ENCODE measurements around the gene KIF2A. TPM values are rescaled to one million over a fixed set of nuclear protein-coding genes. Genes with fewer than 3 reads are reported as not detected.

Gene KIF2A
- total RNA-seq, 1 experiment from 2014 or later: 49.6 TPM

DNA sequence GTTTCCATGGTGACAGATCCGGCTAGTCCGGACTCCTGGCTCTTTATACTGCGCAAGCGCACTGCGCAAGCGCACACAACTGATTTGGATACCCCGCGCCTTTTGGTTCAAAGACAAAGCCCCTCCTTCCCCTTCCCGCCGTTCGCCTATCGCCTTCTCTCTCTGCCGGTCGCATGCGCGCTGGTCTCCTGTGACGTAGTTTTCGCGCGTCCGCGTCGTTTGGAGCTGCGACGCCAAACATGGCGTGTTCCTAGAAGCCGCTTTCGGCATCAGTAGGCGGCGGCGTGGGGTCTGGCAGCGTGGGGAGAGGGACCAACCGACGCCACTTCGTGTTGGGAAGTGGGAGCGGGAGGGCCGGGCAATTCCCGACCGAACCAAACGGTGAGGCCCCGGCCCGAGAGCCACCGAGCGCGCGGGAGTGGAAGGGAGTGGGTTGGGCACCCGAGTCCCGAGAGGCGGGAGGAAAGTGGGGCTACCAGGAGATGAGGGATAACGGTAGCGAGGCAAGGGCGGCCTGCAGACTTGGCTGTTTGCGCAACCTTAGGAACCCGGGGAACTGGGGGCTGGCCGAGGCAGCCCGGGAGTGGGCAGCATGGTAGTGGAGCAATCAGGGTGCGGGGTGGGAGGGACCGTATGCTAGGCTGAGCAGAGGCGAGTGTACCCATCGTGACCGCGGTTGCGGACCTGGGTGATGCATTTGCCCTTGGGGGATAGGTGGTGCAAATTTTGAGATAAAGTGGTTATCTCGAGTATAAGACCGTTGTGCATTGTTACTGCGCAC is 106.7 kb downstream of the KIF2A start, which contains the start of gene IPO11:
TSS of gene IPO11 (plus strand) at position 215 of the 781 bp plus-strand sequence. CDS start 24,517 bp downstream, outside the sequence.
- Histone ChIP-seq H3K27me3 (ENCODE audit: control insufficient read depth, insufficient read depth, low read length) (no peaks in the 10 kb centered on the region), H3K36me3 (replicated peaks; ENCODE audit: control insufficient read depth, insufficient read depth, low read length) (no peaks in the 10 kb centered on the region), H3K4me3 (ENCODE audit: insufficient read depth, low read depth, low read length) (peak within 1 kb of the TSS; percentile 86)
- peak; percentile 94 for DNase-seq

DNA sequence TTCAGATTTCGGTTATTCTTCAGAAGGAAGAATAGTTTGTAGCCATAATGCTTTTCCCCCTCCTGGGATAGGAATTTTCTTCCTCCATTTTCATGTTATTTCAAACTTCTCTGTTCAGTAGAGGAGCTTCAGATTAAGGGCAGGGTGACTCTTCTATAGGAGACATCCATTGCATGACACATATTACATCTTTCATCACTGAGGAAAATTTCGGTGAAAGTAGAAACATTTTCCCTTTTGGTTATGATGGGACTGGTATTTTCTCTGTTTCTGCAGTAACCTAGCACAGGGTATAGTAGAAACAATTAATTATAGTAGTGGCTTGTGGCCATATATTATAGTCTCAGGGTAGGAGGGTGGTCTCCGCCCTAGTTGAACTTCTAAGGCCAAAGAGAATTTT is 107.7 kb downstream of the KIF2A start:
- no peaks in the 10 kb centered on the region for H3K36me3 ChIP-seq (replicated peaks; ENCODE audit: control insufficient read depth, insufficient read depth, low read length)
- no peaks in the 10 kb centered on the region for H3K27me3 ChIP-seq (ENCODE audit: control insufficient read depth, insufficient read depth, low read length)
- H3K4me3 ChIP-seq (ENCODE audit: insufficient read depth, low read depth, low read length): peak overlapping the region; percentile 86
- DNase-seq: no peak

DNA sequence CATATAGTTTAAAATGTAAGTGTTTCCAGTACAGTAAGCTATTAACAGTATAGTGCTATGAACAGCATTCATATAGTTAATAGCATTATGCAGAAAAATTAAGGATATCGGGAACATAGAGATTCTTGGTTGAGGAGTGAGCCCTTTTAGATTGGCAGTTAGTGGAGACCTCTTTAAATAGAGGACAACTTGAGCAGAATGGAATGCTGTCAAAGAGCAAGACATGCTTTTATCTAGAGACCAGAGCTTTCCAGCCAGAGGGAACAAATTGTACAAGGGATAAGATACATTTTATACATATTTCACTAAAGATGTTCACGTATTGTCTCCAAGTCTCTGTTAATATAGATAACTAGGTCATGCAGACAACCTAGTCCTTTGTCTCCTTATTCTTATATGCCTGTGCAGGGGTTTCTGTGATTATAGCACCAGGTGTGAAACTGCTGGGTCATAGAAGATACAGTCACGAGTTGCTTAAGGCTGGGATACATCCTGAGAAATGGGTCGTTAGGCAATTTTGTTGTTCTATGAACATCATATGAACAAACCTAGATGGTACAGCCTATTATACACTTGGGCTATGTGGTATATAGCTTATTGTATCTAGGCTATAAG is 112.6 kb downstream of the KIF2A start:
- Histone ChIP-seq H3K27me3 (ENCODE audit: control insufficient read depth, insufficient read depth, low read length) (no peaks in the 10 kb centered on the region), H3K36me3 (replicated peaks; ENCODE audit: control insufficient read depth, insufficient read depth, low read length) (no peaks in the 10 kb centered on the region), H3K4me3 (ENCODE audit: insufficient read depth, low read depth, low read length) (no peak overlapping the region)
- no peak for DNase-seq

DNA sequence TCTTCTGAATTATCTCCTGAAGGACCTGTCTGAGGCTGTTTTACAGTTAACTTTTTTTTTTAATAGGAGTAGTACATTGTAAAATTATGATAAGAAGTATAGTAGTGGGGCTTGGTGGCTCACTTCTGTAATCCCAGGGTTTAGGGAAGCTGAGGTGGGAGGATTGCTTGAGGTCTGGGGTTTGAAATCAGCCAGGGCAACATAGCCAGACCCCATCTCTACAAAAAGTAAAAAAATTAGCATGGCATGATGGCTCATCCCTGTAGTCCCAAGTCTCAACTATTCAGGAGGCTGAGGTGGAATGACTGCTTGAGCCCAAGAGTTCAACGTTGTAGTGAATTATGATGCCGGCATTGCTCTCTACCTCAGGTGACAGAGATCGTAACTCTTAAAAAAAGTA is 113.6 kb downstream of the KIF2A start:
- H3K36me3 ChIP-seq (replicated peaks; ENCODE audit: control insufficient read depth, insufficient read depth, low read length): no peaks in the 10 kb centered on the region
- H3K27me3 ChIP-seq (ENCODE audit: control insufficient read depth, insufficient read depth, low read length): no peaks in the 10 kb centered on the region
- no peak overlapping the region for H3K4me3 ChIP-seq (ENCODE audit: insufficient read depth, low read depth, low read length)
- DNase-seq: no peak

DNA sequence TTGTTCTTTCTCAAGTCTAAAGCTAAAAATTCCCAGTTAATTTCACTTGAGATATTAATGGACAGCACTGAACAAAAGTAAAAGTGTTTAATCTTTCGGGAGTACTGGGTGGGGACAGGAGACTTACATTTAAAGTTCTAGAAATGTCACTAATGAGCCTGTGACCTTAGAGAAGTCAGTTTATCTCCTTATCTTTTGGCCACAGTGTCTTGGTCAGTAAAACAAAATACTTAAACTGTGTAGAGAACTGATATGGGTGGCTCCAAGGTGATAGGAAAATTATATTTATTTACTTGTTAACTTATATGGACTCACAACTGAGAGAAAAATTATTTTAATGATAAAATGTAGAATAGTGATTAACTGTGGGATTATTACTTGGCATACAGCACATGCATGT is 115.4 kb downstream of the KIF2A start:
- Histone ChIP-seq H3K4me3 (ENCODE audit: insufficient read depth, low read depth, low read length) (no peak overlapping the region), H3K36me3 (replicated peaks; ENCODE audit: control insufficient read depth, insufficient read depth, low read length) (no peaks in the 10 kb centered on the region), H3K27me3 (ENCODE audit: control insufficient read depth, insufficient read depth, low read length) (no peaks in the 10 kb centered on the region)
- no peak for DNase-seq

DNA sequence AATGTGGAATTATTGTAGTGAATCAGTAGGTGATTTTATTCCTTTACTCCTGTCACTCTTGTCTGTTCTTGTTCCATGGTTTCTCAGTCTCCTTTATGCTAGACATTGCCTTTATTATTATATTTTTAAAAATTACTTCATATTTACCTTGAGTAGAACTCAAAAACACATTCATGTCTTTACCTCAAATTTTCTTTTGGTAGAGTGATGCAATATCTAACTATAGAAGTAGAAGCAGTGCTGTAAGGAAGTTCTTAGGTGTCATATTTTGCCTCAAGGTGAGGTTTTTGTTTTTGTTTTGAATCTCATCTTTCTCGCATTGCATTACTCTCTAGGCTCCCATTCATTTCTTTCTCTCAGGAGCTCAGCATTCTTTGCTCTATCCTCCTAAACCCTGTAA is 118.8 kb downstream of the KIF2A start:
- DNase-seq: no peak

DNA sequence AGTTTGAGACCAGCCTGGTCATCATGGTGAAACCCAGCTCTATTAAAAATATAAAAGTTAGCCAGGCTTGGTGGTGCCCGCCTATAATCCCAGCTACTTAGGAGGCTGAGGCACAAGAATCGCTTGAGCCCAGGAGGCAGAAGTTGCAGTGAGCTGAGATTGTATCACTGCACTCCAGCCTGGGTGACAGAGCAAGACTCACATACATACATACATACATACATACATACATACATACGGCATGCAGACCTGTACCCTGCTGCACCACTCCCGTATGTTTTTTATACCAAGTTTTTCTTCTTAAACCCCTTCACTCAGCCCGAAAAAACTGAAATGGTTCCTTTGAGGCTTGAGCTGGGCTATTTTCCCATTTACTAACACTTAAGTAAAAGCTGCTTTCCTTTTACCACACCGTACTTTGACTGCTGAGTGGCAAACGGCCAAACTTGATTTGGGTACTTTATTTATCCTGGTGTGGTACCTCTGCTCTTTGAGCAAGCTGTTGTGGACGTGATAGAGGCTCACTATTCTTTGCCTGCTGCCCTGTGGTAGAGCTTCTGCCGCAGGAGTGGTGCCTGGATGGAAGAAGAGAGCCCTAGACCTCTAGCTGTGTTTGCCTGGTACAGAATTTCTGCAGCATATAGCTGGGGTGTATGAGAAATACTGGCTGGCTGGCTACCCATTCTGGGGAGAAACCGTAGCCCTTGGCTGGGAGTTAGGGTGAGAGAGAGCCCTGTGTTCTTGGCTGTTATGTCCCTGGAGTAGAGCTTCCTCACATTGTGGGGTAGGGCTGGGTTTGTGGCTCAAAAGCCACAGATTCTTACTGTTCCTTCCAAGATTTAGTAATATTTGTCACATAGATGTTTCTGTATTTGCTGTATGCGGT is 126.0 kb downstream of the KIF2A start:
- Histone ChIP-seq H3K36me3 (replicated peaks; ENCODE audit: control insufficient read depth, insufficient read depth, low read length) (no peaks in the 10 kb centered on the region; the same call in 1 of the 2 replicates), H3K27me3 (ENCODE audit: control insufficient read depth, insufficient read depth, low read length) (no peaks in the 10 kb centered on the region), H3K4me3 (ENCODE audit: insufficient read depth, low read depth, low read length) (no peak overlapping the region)
- no peak for DNase-seq

More for the DNA sequence above, 118.8 kb downstream of the KIF2A start:
- Histone ChIP-seq H3K36me3 (replicated peaks; ENCODE audit: control insufficient read depth, insufficient read depth, low read length) (no peaks in the 10 kb centered on the region), H3K4me3 (ENCODE audit: insufficient read depth, low read depth, low read length) (no peak overlapping the region), H3K27me3 (ENCODE audit: control insufficient read depth, insufficient read depth, low read length) (no peaks in the 10 kb centered on the region)

DNA sequence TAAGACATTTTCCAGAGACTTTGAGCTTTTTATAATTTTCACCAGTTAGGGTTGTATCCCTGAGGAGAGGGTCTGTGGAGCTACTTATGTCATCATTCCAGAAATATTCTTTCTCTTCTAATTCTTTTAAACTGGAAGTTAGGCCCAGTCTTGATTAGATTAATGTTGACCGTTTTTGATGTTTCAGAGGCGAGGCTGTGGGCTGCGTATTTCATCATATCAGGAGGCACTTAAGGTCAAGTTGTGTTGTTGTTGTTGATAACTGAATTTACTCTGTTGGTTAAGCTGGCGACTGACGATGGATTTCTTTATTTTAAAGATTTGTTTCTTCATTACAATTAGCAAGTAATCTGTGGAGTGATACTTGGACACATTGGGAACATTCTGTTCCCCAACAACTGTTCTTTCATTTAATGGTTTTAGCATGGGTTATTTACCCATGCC is 126.6 kb downstream of the KIF2A start:
- DNase-seq: no peak
- H3K36me3 ChIP-seq (replicated peaks; ENCODE audit: control insufficient read depth, insufficient read depth, low read length): no peaks in the 10 kb centered on the region; the same call in 1 of the 2 replicates
- H3K27me3 ChIP-seq (ENCODE audit: control insufficient read depth, insufficient read depth, low read length): no peaks in the 10 kb centered on the region
- no peak overlapping the region for H3K4me3 ChIP-seq (ENCODE audit: insufficient read depth, low read depth, low read length)

Other genes with a start within 250 kb of the KIF2A start
- gene DIMT1, start 97.7 kb downstream of the KIF2A start, total RNA-seq (2014; rRNA removed; shearing (Covaris generic)): 58.1 and 65.4 TPM in 2 replicates
- gene IPO11, start 106.6 kb downstream of the KIF2A start, total RNA-seq (2014; rRNA removed; shearing (Covaris generic)): 32.9 and 34.0 TPM in 2 replicates